Measurements from ENCODE around the gene CD28.

Gene CD28

DNA sequence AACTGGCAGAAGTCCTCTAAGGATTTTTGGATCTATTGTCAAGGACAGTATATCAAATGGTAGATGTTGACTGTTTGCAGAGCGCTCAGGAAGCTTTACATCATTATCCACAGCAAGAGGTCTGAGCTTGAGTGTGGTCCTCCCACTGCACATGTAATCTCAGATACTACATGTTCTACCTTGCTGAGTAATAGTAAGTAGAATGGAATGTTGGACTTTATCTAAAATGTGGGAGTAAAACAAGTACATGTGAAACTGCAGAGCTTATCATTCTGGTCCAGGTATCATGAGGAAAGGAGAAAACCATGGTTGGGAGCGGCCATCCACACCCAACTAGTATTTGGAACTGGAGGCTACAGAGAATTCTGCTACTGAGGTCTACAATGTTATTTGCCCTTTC, 19.3 kb upstream of the CD28 start:
- no peak overlapping the region for H3K27ac ChIP-seq
- TF ChIP-seq, protein P1, sequence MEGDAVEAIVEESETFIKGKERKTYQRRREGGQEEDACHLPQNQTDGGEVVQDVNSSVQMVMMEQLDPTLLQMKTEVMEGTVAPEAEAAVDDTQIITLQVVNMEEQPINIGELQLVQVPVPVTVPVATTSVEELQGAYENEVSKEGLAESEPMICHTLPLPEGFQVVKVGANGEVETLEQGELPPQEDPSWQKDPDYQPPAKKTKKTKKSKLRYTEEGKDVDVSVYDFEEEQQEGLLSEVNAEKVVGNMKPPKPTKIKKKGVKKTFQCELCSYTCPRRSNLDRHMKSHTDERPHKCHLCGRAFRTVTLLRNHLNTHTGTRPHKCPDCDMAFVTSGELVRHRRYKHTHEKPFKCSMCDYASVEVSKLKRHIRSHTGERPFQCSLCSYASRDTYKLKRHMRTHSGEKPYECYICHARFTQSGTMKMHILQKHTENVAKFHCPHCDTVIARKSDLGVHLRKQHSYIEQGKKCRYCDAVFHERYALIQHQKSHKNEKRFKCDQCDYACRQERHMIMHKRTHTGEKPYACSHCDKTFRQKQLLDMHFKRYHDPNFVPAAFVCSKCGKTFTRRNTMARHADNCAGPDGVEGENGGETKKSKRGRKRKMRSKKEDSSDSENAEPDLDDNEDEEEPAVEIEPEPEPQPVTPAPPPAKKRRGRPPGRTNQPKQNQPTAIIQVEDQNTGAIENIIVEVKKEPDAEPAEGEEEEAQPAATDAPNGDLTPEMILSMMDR (conservative IDR thresholded peaks at IDR 0.05): no peak

DNA sequence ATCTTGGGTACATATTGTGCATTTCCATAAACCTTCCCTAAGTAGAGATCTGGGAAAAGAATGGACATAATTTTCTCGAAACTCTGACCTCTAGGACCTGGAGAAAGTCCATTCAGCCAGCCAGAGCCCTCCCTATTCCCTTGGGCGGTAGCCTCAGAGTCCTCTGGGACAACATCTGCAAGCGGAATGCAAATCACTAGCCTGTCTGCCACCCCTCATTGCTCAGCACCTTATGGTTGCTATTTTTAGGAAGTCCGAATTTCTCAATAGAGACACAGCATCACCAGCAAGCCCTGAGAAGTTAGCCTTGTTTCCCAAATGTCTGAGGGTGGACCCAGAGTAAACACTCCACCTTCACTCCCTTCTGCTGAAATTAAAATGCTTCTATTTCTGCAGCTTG, 17.6 kb upstream of the CD28 start:
- TF ChIP-seq, protein P1 (conservative IDR thresholded peaks at IDR 0.05): no peak
- no peak overlapping the region for H3K27ac ChIP-seq

DNA sequence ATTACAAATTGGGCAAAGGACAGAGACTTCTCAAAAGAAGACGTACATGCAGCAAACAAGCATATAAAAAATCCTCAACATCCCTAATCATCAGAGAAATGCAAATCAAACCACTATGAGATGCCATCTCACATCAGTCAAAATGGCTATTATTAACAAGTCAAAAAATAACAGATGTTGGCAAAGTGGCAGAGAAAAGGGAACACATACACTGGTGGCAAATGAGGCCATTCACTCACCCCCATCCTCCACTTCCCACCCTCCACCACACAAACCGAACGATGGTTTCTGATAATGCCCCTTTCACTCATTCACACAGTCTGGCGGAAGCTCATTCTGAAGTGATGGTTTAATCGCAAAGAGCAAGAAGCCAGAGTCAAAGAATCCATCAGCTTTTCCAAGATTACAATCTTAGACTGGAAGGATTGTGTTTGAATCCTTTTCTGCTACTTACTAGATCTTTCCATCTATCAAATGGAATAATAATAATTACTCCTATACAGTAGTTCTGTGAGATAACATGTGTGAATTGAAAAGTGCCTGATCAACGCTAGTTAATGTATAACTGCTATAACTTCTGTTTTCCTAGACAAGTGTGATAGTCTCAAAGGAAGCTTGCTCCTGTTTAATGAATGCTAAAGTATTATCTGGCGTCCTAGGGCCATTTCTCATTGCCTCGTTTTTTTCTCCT, 16.9 kb upstream of the CD28 start:
- H3K27ac ChIP-seq: no peak overlapping the region

DNA sequence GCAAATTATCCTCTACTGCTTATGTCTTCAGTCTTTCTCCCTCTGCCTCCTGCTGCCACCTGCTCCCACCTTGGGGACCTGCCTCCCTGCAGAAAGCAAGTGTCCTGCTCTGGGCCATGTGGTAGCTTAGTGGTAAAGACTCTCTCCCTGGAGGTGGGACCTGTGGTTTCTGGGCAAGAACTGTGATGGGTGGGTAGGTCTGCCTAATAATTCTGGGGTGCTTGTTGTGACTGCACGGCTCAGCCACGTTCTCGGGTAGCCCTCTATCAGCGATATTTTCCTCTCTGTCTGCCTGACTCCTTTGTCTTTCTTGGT, 16.4 kb upstream of the CD28 start:
- no peak overlapping the region for H3K27ac ChIP-seq
- TF ChIP-seq, protein P1 (conservative IDR thresholded peaks at IDR 0.05): no peak

More for the DNA sequence above, 16.9 kb upstream of the CD28 start:
- TF ChIP-seq, protein P1 (conservative IDR thresholded peaks at IDR 0.05): no peak

DNA sequence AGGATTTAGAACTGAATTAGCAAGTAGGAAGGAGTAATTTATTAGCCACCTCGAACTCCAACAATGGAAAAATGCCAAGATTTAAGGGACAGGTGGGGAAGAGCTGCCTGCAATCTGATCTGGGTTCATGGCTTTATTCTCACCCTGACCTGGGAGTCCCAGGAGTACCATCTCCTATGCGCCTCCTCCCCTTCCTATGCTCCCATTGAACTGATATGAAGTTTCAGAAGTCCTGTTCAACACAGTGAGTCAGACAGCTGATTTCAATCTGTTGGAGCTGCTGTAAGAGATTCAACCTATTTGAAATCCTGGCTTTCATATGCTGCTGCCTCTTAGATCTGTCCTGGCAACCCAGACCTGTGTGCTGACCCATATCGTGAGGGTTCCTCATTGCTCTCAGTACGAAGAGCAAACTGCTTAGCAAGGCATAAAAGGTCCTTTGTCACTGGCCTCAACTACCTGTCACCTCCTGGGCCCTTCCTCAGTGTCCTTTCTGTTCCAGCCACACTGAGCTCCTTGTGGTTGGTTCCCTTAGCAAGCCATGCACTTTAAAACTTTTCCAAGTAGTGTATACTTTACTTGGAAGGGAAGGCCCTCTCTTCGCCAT, 15.9 kb upstream of the CD28 start:
- TF ChIP-seq, protein P1 (conservative IDR thresholded peaks at IDR 0.05): no peak
- H3K27ac ChIP-seq: no peak overlapping the region

DNA sequence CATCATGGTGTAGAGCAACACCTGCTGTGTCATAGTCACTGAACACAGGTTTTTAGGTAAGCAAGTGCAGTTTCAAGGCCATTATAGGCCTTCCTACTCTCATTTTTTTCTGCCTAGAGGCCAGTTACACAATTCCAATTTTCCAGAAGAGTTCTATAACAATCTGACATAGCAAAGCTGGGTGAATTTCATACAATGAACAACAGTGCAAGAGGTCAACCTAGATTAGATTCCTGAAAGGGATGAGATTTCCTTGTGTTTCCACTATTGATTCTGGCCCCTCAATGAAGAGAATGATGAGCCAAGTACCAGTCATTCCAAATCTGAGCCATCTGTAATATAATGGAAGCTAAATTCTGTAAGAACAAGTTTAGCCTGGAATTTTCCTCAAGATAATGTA, 15.3 kb upstream of the CD28 start:
- no peak overlapping the region for H3K27ac ChIP-seq
- TF ChIP-seq, protein P1 (conservative IDR thresholded peaks at IDR 0.05): no peak

DNA sequence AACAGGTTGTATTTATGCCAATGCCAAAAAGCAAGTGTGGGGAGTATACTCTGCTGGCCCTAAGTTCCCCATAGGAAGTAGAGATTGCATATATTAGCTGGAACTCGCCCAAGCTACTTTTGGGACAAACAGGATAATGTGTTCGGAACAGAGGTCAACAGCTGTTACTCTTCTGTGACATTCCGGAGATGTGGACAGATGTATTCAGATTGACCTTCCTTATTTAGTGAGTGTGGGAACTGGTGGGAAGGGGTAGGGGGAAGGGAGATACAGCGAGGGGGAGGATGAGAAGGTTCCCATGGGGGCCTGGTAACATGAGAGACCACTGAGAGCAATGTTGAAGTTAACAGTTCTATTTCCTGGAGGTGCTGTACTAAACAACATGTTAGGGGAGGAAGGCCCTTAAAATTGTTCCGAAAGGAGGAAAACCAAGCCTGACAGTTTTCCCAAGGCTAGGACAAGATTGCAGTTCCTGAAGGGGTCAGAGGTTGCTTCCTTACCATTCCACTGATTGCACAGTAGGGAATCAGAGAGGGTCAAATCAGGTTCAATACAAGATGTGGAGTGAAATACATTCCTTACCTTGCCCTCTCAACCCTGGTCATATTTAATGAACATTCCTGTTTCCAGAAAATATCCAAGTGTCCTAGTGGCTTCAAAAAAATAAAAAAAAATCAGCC, 14.3 kb upstream of the CD28 start:
- peak overlapping the region; percentile 74 for H3K27ac ChIP-seq
- TF ChIP-seq, protein P1 (conservative IDR thresholded peaks at IDR 0.05): no peak

All from VCaP (cell line).